ENCODE results near the gene EFCAB14.

- TF ChIP-seq CTCF (conservative IDR thresholded peaks at IDR 0.05) = no peak
- TF ChIP-seq ZFX (IDR thresholded peaks at IDR 0.05) = no peak
These were observed 75.5 kb downstream of the EFCAB14 start for GRCh38 chr1:46643368-46643775.
